Glutamatergic neuron (in vitro differentiated cells): Measurements from ENCODE around the gene PABPC1L. TPM values are rescaled to one million over a fixed set of nuclear protein-coding genes. Genes with fewer than 3 reads are reported as not detected.

ENCODE experiments used
- DNase-seq: peaks from one replicate; pipeline ENCODE4 v3.0.0; 2022
- H3K27ac Mint-ChIP-seq: one replicate; pipeline ENCODE4 v1.8.0; 2020; ENCODE audit warnings: mild to moderate bottlenecking, mixed read lengths, inconsistent platforms; ENCODE audit not compliant: unreplicated experiment
- H3K27me3 Mint-ChIP-seq: one replicate; pipeline ENCODE4 v1.8.0; 2020; ENCODE audit warnings: mild to moderate bottlenecking, moderate library complexity, mixed read lengths, inconsistent platforms; ENCODE audit not compliant: unreplicated experiment
- H3K36me3 Mint-ChIP-seq: one replicate; pipeline ENCODE4 v1.8.0; 2020; ENCODE audit warnings: mild to moderate bottlenecking, mixed read lengths, inconsistent platforms; ENCODE audit not compliant: unreplicated experiment
- H3K4me1 Mint-ChIP-seq: one replicate; pipeline ENCODE4 v1.8.0; 2020; ENCODE audit warnings: mild to moderate bottlenecking, low read depth, mixed read lengths, inconsistent platforms; ENCODE audit not compliant: unreplicated experiment
- H3K4me3 Mint-ChIP-seq: one replicate; pipeline ENCODE4 v1.8.0; 2020; ENCODE audit warnings: mild to moderate bottlenecking, mixed read lengths, inconsistent platforms; ENCODE audit not compliant: unreplicated experiment
- H3K9me3 Mint-ChIP-seq: one replicate; pipeline ENCODE4 v1.8.0; 2020; ENCODE audit warnings: mild to moderate bottlenecking, moderate library complexity, mixed read lengths, inconsistent platforms; ENCODE audit not compliant: unreplicated experiment
- CTCF ChIP-seq: fragments of 200-600 bp; sonication (generic); IDR thresholded peaks from one replicate; pipeline ENCODE4 v1.5.0; 2021; ENCODE audit not compliant: partially characterized antibody, unreplicated experiment
- total RNA-seq: library from RNA; stranded (reverse); fragmentation: NEBNext Ultra II Directional; extraction: Animal tissue kit (Norgen Biotek cat#: 25700); gene quantifications from one replicate; pipeline ENCODE4 v1.2.1, GENCODE V29; 2021; ENCODE audit not compliant: unreplicated experiment

PABPC1L gene
- total RNA-seq, 1 donor from 2014 or later = 27.7 TPM

GRCh38 chr20:44954211-44954610 lies 44.4 kb downstream of the PABPC1L start:
- H3K27me3 Mint-ChIP-seq = no peaks in the 10 kb centered on the region
- no peaks in the 10 kb centered on the region for H3K36me3 Mint-ChIP-seq
- TF ChIP-seq CTCF = no peak
- H3K9me3 Mint-ChIP-seq = no peaks in the 10 kb centered on the region
- H3K4me1 Mint-ChIP-seq = peaks cover 6% of the 10 kb centered on the region
- no peak overlapping the region for H3K4me3 Mint-ChIP-seq
- H3K27ac Mint-ChIP-seq = no peak overlapping the region
- DNase-seq = no peak

- no peak overlapping the region for H3K27ac Mint-ChIP-seq
- TF ChIP-seq CTCF = no peak
- H3K36me3 Mint-ChIP-seq = no peaks in the 10 kb centered on the region
- no peak for DNase-seq
- no peak overlapping the region for H3K4me3 Mint-ChIP-seq
- no peaks in the 10 kb centered on the region for H3K27me3 Mint-ChIP-seq
- peaks cover 11% of the 10 kb centered on the region for H3K4me1 Mint-ChIP-seq
- H3K9me3 Mint-ChIP-seq = no peaks in the 10 kb centered on the region
Observed at GRCh38 chr20:44955270-44955669, 45.4 kb downstream of the PABPC1L start.

- Mint-ChIP-seq H3K4me3 (no peak overlapping the region), H3K4me1 (peaks cover 11% of the 10 kb centered on the region), H3K36me3 (no peaks in the 10 kb centered on the region), H3K27me3 (no peaks in the 10 kb centered on the region), H3K27ac (no peak overlapping the region), H3K9me3 (no peaks in the 10 kb centered on the region)
- DNase-seq = no peak
- TF ChIP-seq CTCF = no peak
Observed at GRCh38 chr20:44956410-44956809, 46.5 kb downstream of the PABPC1L start.

GRCh38 chr20:44958276-44958675 lies 48.4 kb downstream of the PABPC1L start:
- H3K4me1 Mint-ChIP-seq = peaks cover 14% of the 10 kb centered on the region
- no peak for TF ChIP-seq CTCF
- peak overlapping the region; percentile 64 for H3K4me3 Mint-ChIP-seq

GRCh38 chr20:44959082-44959637 lies 49.3 kb downstream of the PABPC1L start:
- DNase-seq = no peak
- Mint-ChIP-seq H3K4me3 (peak overlapping the region; percentile 89), H3K9me3 (no peaks in the 10 kb centered on the region), H3K4me1 (peaks cover 15% of the 10 kb centered on the region), H3K27ac (peak overlapping the region; percentile 9), H3K36me3 (no peaks in the 10 kb centered on the region), H3K27me3 (peaks cover 4% of the 10 kb centered on the region)
- TF ChIP-seq CTCF = no peak

More at GRCh38 chr20:44958276-44958675, 48.4 kb downstream of the PABPC1L start:
- Mint-ChIP-seq H3K9me3 (no peaks in the 10 kb centered on the region), H3K27ac (no peak overlapping the region), H3K36me3 (no peaks in the 10 kb centered on the region), H3K27me3 (peaks cover 2% of the 10 kb centered on the region)
- no peak for DNase-seq
